HEK293T (cell line): ENCODE measurements around the gene CDADC1.

ENCODE experiments used
- CTCF ChIA-PET: fragments of 350-600 bp; formaldehyde crosslinking; extraction: SDS; loops from one replicate; lab custom pipeline; 2021; ENCODE audit warnings: antibody characterized with exemption, inconsistent platforms; lab: Yijun Ruan, JAX
- POLR2A ChIA-PET: fragments of 350-600 bp; formaldehyde crosslinking; extraction: SDS; loops from one replicate; lab custom pipeline; 2020; ENCODE audit warnings: antibody characterized with exemption, inconsistent platforms; lab: Yijun Ruan, JAX
- DNase-seq: peaks from one replicate; pipeline ENCODE4 v3.0.0; 2012; ENCODE audit warnings: mixed read lengths; ENCODE audit errors: extremely low spot score
- ARNT ChIP-seq: fragments of 450-650 bp; IDR thresholded peaks from 2 replicates; pipeline ENCODE4 v1.6.1; 2017; ENCODE audit warnings: mild to moderate bottlenecking
- BHLHE40 ChIP-seq: fragments of 450-650 bp; IDR thresholded peaks from 2 replicates; pipeline ENCODE4 v1.6.1; 2016; ENCODE audit warnings: mild to moderate bottlenecking, moderate library complexity, borderline replicate concordance
- CTBP1 ChIP-seq: fragments of 450-650 bp; IDR thresholded peaks from 2 replicates; pipeline ENCODE4 v1.6.1; 2016; ENCODE audit warnings: borderline replicate concordance
- ELF4 ChIP-seq: fragments of 450-650 bp; IDR thresholded peaks from 2 replicates; pipeline ENCODE4 v1.6.1; 2017; ENCODE audit warnings: antibody characterized with exemption
- FOXA1 ChIP-seq: fragments of 450-650 bp; IDR thresholded peaks from 2 replicates; pipeline ENCODE4 v1.6.1; 2016; ENCODE audit warnings: mild to moderate bottlenecking
- FOXK2 ChIP-seq: fragments of 450-650 bp; IDR thresholded peaks from 2 replicates; pipeline ENCODE4 v1.6.1; 2016; ENCODE audit warnings: mild to moderate bottlenecking
- FOXM1 ChIP-seq: fragments of 450-650 bp; IDR thresholded peaks from 2 replicates; pipeline ENCODE4 v1.6.1; 2017; ENCODE audit warnings: mild to moderate bottlenecking, borderline replicate concordance
- HDGF ChIP-seq: fragments of 450-650 bp; IDR thresholded peaks from 2 replicates; pipeline ENCODE4 v1.6.1; 2017; ENCODE audit warnings: antibody characterized with exemption, borderline replicate concordance
- L3MBTL2 ChIP-seq: fragments of 450-650 bp; conservative IDR thresholded peaks from 2 replicates; pipeline ENCODE4 v1.6.1; 2016; ENCODE audit warnings: mild to moderate bottlenecking
- LEF1 ChIP-seq: fragments of 450-650 bp; IDR thresholded peaks from 2 replicates; pipeline ENCODE4 v1.6.1; 2017; ENCODE audit warnings: mild to moderate bottlenecking, borderline replicate concordance
- NFRKB ChIP-seq: fragments of 450-650 bp; IDR thresholded peaks from 2 replicates; pipeline ENCODE4 v1.6.1; 2016; ENCODE audit warnings: mild to moderate bottlenecking, moderate library complexity
- SP1 ChIP-seq: fragments of 450-650 bp; IDR thresholded peaks from 2 replicates; pipeline ENCODE4 v1.6.1; 2017
- SUZ12 ChIP-seq: fragments of 450-650 bp; IDR thresholded peaks from 2 replicates; pipeline ENCODE4 v1.6.1; 2016; ENCODE audit warnings: mild to moderate bottlenecking
- TARDBP ChIP-seq: fragments of 450-650 bp; IDR thresholded peaks from 2 replicates; pipeline ENCODE4 v1.6.1; 2016
- ZNF384 ChIP-seq: fragments of 450-650 bp; IDR thresholded peaks from 2 replicates; pipeline ENCODE4 v1.6.1; 2016
- TF ChIP-seq, protein P1 (sequence below): fragments of 450-650 bp; IDR thresholded peaks from 2 replicates; pipeline ENCODE4 v1.6.1; 2016

CDADC1 gene

DNA sequence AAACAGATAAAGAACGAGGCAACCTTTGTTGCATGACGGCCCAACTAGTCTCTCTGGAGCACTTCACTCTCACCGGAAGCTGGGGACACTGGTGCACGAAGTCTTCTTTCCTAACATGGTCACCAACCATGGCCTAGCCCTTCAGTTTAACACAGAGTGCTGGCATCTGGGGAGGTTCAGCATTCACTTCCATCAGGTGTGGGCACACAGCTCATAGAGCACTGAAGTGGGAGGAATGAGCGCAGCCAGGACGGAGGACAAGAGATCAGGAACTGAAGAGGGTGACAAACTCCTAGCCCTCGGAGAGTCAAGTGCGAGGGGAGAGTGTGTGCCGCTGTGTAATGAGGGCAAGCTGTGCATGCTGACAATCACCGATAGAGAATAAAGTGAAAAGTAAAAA is 92.4 kb downstream of the CDADC1 start:
- POLR2A ChIA-PET, result no interaction called here
- TF ChIP-seq SP1 (no peak), LEF1 (no peak), FOXK2 (no peak), FOXM1 (no peak), NFRKB (no peak)
- CTCF ChIA-PET, result no interaction called here
- DNase-seq, result no peak

DNA sequence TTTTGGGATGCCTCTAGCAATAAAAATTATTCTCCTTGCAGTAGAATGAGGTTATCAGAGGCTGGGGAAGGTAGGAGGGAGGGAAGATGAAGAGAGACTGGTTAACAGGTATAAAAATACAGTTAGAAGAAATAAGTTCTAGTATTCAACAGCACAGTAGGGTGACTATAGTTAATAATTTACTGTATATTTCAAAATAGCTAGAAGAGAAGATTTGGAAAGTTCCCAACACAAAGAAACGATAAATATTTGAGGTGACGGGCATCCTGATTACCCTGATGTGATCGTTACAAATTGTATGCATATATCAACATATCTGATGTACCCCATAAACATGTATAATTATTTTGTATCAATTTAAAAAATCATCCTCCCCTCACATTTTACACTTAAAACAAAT is 93.8 kb downstream of the CDADC1 start:
- no peak for DNase-seq
- TF ChIP-seq NFRKB (no peak), FOXM1 (no peak), CTBP1 (no peak), SUZ12 (no peak), ELF4 (no peak), FOXA1 (no peak)
- ChIA-PET POLR2A (no interaction called here), CTCF (no interaction called here)

DNA sequence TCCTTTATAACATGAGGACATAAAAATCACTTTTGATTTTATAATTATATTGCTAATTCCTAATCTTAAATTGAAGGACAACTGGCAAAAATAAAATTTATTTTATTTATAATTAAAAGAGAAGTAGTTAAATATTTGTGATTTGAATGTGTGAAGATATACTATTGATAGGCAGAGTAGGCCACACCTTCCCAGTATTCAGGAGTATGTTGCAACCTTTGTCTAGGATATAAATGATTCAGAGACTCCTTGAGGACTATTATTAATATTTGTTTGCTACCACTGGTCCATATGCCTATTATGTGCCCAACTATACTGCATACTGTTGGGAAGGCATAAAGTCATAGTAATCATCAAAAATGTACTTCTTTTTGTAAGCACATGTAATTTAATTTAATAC is 94.2 kb downstream of the CDADC1 start:
- no peak for TF ChIP-seq SUZ12
- TF ChIP-seq SP1, result no peak
- TF ChIP-seq BHLHE40, result no peak
- no peak for TF ChIP-seq FOXM1
- no peak for TF ChIP-seq TARDBP
- TF ChIP-seq, protein P1, sequence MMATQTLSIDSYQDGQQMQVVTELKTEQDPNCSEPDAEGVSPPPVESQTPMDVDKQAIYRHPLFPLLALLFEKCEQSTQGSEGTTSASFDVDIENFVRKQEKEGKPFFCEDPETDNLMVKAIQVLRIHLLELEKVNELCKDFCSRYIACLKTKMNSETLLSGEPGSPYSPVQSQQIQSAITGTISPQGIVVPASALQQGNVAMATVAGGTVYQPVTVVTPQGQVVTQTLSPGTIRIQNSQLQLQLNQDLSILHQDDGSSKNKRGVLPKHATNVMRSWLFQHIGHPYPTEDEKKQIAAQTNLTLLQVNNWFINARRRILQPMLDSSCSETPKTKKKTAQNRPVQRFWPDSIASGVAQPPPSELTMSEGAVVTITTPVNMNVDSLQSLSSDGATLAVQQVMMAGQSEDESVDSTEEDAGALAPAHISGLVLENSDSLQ, result no peak
- TF ChIP-seq ELF4, result no peak
- CTCF ChIA-PET, result no interaction called here
- POLR2A ChIA-PET, result no interaction called here
- DNase-seq, result no peak

DNA sequence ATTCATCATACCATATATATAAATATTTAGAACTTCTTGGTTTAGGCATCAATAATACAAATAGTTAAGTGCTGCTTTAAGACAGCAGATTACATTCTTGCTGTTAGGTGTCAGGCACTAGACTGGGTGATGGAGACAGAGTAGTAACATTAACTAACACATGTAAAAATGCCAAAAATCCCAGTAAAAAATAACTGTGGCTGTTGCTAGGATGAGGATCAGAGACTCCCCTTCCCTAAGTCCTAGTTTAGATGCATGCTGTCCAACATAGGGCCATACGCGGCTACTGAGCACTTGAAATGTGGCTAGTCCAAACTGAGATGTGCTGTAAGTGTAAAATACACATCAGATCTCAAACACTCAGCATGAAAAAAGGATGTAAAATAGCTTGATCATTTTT is 94.7 kb downstream of the CDADC1 start:
- ChIA-PET POLR2A (no interaction called here), CTCF (no interaction called here)
- no peak for DNase-seq
- TF ChIP-seq FOXK2 (no peak), LEF1 (no peak), SUZ12 (no peak), TARDBP (no peak), CTBP1 (no peak), L3MBTL2 (no peak), HDGF (no peak), ARNT (no peak), FOXM1 (no peak), ELF4 (no peak), NFRKB (no peak), SP1 (no peak), ZNF384 (no peak), BHLHE40 (no peak), FOXA1 (no peak)
- TF ChIP-seq, protein P1, result no peak
